Activated CD8-positive, alpha-beta memory T cell treated with anti-CD3 and anti-CD28 coated beads, Interleukin-2, amount 10 ng/mL, durations not matched to agents 7 days and 5 days (primary cell): ENCODE data around the gene PCSK4. TPM values are rescaled to one million over a fixed set of nuclear protein-coding genes. Genes with fewer than 3 reads are reported as not detected.

ENCODE experiments used
- ATAC-seq: fragments of 150-1000 bp; cut with Tn5 transposase; one replicate; pipeline ENCODE4 v1.10.0; 2021; ENCODE audit warnings: moderate library complexity
- CTCF ChIA-PET: fragments of 350-600 bp; sonication (Branson Sonifier 250); formaldehyde crosslinking; loops from one replicate; lab custom pipeline; 2021; ENCODE audit warnings: antibody characterized with exemption; lab: Charles Lee
- DNase-seq: peaks from one replicate; pipeline ENCODE4 v3.0.0-alpha.2; 2020
- H3K27ac Mint-ChIP-seq: one replicate; pipeline ENCODE4 v1.8.0; 2021; ENCODE audit warnings: mild to moderate bottlenecking, mixed read lengths
- H3K27me3 Mint-ChIP-seq: one replicate; pipeline ENCODE4 v1.8.0; 2021; ENCODE audit warnings: mixed read lengths
- H3K36me3 Mint-ChIP-seq: one replicate; pipeline ENCODE4 v1.8.0; 2021; ENCODE audit warnings: mild to moderate bottlenecking, mixed read lengths
- H3K4me1 Mint-ChIP-seq: one replicate; pipeline ENCODE4 v1.8.0; 2021; ENCODE audit warnings: mixed read lengths
- H3K4me3 Mint-ChIP-seq: one replicate; pipeline ENCODE4 v1.8.0; 2021; ENCODE audit warnings: mild to moderate bottlenecking, moderate library complexity, mixed read lengths
- H3K9me3 Mint-ChIP-seq: one replicate; pipeline ENCODE4 v1.8.0; 2022; ENCODE audit warnings: low read depth, mixed read lengths
- total RNA-seq, 2 experiments: library from RNA; stranded (reverse); gene quantifications; one replicate each; pipeline ENCODE4 v1.2.3, GENCODE V29; 2021

Gene PCSK4
- total RNA-seq, 2 experiments from 2014 or later = 1.5 to 4.4 TPM

DNA sequence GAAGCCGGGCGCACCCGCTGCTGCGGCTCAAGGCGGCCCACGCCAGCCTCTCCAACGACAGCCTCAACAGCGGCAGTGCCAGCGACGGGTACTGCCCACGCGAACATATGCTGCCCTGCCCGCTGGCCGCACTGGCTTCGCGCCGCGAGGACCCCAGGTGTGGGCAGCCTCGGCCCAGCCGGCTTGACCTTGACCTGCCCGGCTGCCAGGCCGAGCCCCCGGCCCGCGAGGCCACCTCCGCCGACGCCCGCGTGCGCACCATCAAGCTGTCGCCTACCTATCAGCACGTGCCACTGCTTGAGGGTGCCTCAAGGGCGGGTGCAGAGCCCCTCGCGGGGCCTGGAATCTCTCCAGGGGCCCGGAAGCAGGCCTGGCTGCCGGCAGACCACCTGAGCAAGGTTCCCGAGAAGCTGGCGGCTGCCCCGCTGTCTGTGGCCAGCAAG, 24.1 kb downstream of the PCSK4 start:
- Mint-ChIP-seq H3K4me1 (peaks cover 4% of the 10 kb centered on the region), H3K4me3 (no peak overlapping the region), H3K27me3 (peaks cover 5% of the 10 kb centered on the region), H3K27ac (no peak overlapping the region), H3K36me3 (no peaks in the 10 kb centered on the region), H3K9me3 (no peaks in the 10 kb centered on the region)
- CTCF ChIA-PET = interaction anchor here (0.8 to 2.9 kb wide), 5 partner anchors 11 to 43 kb away, joined by 3 to 15 read pairs (median 4); no protein-coding TSS in a partner anchor
- DNase-seq (no peak), ATAC-seq (no peak)

DNA sequence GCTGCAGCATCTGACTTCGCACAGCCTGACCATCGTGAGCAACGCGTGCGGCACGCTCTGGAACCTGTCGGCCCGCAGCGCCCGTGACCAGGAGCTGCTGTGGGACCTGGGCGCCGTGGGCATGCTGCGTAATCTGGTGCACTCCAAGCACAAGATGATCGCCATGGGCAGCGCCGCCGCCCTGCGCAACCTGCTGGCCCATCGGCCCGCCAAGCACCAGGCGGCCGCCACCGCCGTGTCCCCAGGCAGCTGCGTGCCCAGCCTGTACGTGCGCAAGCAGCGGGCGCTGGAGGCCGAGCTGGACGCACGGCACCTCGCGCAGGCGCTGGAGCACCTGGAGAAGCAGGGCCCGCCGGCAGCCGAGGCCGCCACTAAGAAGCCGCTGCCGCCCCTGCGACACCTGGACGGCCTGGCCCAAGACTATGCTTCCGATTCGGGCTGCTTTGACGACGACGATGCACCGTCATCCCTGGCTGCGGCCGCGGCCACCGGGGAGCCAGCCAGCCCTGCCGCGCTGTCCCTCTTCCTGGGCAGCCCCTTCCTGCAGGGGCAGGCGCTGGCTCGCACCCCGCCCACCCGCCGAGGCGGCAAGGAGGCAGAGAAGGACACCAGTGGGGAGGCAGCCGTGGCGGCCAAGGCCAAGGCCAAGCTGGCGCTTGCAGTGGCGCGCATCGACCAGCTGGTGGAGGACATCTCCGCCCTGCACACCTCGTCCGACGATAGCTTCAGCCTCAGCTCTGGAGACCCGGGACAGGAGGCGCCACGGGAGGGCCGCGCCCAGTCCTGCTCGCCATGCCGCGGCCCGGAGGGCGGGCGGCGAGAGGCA, 24.7 kb downstream of the PCSK4 start:
- peaks cover 3% of the 10 kb centered on the region for H3K4me1 Mint-ChIP-seq
- CTCF ChIA-PET = interaction anchor here (0.8 to 2.9 kb wide), 5 partner anchors 10 to 44 kb away, joined by 3 to 15 read pairs (median 4); no protein-coding TSS in a partner anchor
- H3K4me3 Mint-ChIP-seq = no peak overlapping the region
- no peak overlapping the region for H3K27ac Mint-ChIP-seq
- H3K27me3 Mint-ChIP-seq = peaks cover 4% of the 10 kb centered on the region
- DNase-seq = peak; percentile 59
- H3K9me3 Mint-ChIP-seq = no peaks in the 10 kb centered on the region
- H3K36me3 Mint-ChIP-seq = no peaks in the 10 kb centered on the region
- peak; percentile 21 for ATAC-seq

DNA sequence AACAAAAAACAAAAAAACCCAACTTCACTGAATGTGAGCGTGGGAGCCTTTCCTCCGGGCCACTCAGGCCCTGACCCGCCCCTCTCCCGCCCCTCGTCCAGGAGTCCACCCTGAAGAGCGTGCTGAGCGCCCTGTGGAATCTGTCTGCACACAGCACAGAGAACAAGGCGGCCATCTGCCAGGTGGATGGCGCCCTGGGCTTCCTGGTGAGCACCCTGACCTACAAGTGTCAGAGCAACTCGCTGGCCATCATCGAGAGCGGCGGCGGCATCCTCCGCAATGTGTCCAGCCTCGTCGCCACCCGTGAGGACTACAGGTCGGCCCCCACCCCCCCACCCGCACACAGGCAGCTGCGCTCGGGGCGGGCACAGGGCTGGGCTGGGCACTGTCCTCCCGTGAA, 28.3 kb downstream of the PCSK4 start:
- no peak overlapping the region for H3K27ac Mint-ChIP-seq
- DNase-seq = no peak
- H3K4me3 Mint-ChIP-seq = no peak overlapping the region
- no peaks in the 10 kb centered on the region for H3K36me3 Mint-ChIP-seq
- CTCF ChIA-PET = no interaction called here
- H3K27me3 Mint-ChIP-seq = peaks cover 17% of the 10 kb centered on the region
- H3K9me3 Mint-ChIP-seq = no peaks in the 10 kb centered on the region
- H3K4me1 Mint-ChIP-seq = no peaks in the 10 kb centered on the region
- ATAC-seq = no peak

DNA sequence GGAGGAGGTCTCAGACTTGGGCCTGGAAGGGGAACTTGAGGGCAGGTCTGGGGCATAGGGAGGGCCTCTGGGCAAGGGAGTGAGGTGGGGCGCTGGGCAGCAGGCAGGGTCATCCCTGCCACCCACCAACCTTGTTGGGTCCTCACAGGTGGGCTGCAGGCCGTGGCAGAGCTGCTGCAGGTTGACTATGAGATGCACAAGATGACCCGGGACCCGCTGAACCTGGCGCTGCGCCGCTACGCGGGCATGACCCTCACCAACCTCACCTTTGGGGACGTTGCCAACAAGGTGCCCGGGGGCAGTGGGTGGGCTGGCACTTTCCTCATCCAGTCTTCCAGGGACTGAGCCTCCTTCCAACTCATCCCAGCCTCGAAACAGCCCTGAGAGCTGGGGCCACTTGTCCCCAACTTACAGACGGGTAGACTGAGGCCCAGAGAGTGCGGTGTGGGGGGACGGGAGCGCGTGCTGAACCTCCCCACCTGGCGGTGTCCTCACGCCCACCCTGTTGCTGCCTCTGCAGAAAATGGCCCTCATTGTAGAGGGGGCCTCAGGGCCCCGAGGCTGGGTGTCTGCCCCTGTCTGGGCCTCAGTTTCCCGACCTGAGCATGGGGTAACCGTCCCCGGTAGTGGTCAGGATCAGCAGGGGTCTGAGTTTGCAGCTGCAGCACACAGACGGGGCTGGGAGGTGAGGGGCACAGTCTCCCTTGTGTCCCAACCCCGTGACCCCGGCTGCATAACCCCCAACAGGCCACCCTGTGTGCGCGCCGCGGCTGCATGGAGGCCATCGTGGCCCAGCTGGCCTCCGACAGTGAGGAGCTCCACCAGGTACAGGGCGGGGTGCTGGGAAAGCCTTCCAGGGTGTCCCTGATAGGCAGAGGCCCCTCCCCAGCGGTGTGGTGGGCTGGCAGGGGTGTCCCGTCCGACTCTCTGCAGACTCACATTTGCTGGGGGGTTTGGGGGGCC, 29.8 kb downstream of the PCSK4 start:
- DNase-seq (no peak), ATAC-seq (no peak)
- Mint-ChIP-seq H3K27me3 (peaks cover 23% of the 10 kb centered on the region), H3K4me3 (no peak overlapping the region), H3K9me3 (no peaks in the 10 kb centered on the region), H3K27ac (no peak overlapping the region), H3K36me3 (no peaks in the 10 kb centered on the region), H3K4me1 (peaks cover 5% of the 10 kb centered on the region)
- CTCF ChIA-PET = no interaction called here

DNA sequence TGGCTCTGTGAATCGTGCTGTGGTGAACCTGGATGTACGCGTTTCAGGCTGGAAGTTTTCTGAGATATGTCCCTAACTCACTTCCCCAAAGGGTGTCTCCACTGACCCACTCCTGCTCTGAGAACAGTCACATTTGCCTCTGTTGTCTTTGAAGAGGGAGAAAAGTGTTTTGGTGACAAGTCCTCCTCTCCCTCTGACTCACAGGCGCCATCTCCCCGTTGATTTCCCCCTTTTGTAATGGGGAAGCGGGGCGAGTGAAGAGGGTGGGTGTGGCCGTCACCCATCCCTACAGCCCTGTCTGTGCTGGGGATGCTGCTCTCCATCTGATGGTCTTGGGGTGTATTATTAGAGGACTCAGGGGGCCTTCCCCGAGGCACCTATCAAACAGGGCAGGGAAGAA, 30.7 kb downstream of the PCSK4 start:
- Mint-ChIP-seq H3K9me3 (no peaks in the 10 kb centered on the region), H3K36me3 (no peaks in the 10 kb centered on the region), H3K27ac (no peak overlapping the region), H3K27me3 (peaks cover 27% of the 10 kb centered on the region), H3K4me1 (peaks cover 9% of the 10 kb centered on the region), H3K4me3 (no peak overlapping the region)
- ATAC-seq = no peak
- no peak for DNase-seq
- CTCF ChIA-PET = no interaction called here

DNA sequence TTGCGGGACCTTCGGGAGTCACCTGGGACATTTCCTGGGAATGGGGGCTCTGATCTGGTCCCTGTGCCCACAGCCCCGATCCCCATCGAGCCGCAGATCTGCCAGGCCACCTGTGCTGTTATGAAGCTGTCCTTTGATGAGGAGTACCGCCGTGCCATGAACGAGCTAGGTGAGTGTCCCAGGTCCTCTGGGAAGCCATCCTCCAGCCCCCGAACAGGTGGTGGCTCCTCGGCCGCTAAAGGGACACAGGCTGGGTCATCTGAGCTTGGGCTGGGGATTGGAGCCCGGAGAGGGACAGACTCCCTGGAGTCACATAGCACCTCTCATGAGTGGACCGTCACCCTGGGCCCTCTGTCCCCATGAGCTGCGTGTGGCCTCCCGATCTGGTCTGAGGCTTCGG, 32.3 kb downstream of the PCSK4 start:
- Mint-ChIP-seq H3K4me1 (peaks cover 10% of the 10 kb centered on the region), H3K27me3 (peaks cover 34% of the 10 kb centered on the region), H3K36me3 (no peaks in the 10 kb centered on the region), H3K27ac (no peak overlapping the region), H3K9me3 (no peaks in the 10 kb centered on the region), H3K4me3 (no peak overlapping the region)
- ATAC-seq = no peak
- CTCF ChIA-PET = interaction anchor here (1.2 kb wide), 1 partner anchor 13 kb away, joined by 4 read pairs; no protein-coding TSS in a partner anchor
- DNase-seq = no peak

DNA sequence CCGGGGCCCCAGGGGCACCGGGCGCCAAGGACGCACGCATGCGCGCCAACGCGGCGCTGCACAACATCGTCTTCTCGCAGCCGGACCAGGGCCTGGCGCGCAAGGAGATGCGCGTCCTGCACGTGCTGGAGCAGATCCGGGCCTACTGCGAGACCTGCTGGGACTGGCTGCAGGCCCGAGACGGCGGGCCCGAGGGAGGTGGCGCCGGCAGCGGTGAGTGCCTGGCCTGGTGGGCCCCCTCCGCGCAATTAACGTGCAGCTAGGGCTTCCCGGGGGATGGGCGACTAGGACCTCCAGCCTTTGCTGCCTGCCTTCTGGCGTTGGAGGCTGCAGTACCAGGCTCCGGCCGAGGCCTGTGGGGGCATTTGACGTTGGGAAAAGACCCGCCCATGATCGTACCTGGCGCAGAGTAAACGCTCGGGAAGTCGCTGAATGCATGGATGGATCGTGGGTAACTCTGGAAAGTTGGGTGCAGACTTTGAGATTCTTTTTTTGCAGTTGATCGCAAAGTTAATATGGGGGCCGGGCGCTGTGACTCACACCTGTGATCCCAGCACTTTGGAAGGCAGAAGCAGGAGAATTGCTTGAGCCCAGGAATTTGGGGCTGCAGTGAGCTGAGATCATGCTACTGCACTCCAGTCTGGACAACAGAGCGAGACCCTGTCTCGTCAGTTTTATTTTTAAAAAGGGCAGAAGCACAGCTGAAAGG, 33.0 kb downstream of the PCSK4 start:
- Mint-ChIP-seq H3K36me3 (no peaks in the 10 kb centered on the region), H3K27ac (no peak overlapping the region), H3K4me3 (no peak overlapping the region), H3K27me3 (peaks cover 34% of the 10 kb centered on the region), H3K4me1 (peaks cover 10% of the 10 kb centered on the region), H3K9me3 (no peaks in the 10 kb centered on the region)
- DNase-seq (no peak), ATAC-seq (no peak)
- CTCF ChIA-PET = interaction anchor here (1.2 kb wide), 1 partner anchor 12 kb away, joined by 4 read pairs; no protein-coding TSS in a partner anchor

DNA sequence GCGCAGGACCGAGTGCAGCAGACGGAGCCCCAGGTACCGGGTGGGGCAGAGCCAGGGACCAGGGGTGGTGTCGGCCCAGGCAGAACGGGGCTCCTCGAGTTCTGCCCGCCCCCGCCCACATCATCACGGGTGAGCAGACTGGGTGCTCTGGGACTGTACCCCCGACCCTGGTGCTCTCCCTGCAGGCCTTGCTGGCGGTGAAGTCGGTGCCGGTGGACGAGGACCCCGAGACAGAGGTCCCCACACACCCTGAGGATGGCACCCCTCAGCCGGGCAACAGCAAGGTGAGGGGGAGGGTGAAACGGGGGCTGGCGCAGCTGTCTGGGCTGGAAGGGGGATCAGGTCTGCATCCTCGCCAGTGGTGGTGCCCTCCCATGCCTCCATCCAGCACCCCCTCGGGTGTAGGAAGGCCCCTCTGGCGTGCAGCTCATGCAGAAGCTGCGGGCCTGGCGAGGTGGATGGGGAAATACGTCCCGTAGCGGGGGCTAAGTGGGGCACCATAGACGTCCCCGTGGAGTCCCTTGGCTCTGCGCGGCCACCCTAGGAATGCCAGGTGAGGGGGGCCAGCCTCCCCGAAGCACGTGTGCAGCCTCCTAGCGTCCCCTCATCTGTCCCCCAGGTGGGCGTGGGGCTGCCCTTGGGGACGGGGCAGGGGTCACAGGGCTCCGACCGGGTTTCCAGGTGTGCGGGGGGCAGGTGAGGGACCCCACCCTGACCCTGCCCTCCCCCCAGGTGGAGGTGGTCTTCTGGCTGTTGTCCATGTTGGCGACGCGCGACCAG, 33.8 kb downstream of the PCSK4 start:
- ATAC-seq (no peak), DNase-seq (no peak)
- H3K27me3 Mint-ChIP-seq = peaks cover 40% of the 10 kb centered on the region
- no peaks in the 10 kb centered on the region for H3K36me3 Mint-ChIP-seq
- H3K4me3 Mint-ChIP-seq = no peak overlapping the region
- no peaks in the 10 kb centered on the region for H3K9me3 Mint-ChIP-seq
- peaks cover 10% of the 10 kb centered on the region for H3K4me1 Mint-ChIP-seq
- no peak overlapping the region for H3K27ac Mint-ChIP-seq
- CTCF ChIA-PET = interaction anchor here (1.5 to 2.7 kb wide), 2 partner anchors 10 to 11 kb away, joined by 10 to 15 read pairs; no protein-coding TSS in a partner anchor

DNA sequence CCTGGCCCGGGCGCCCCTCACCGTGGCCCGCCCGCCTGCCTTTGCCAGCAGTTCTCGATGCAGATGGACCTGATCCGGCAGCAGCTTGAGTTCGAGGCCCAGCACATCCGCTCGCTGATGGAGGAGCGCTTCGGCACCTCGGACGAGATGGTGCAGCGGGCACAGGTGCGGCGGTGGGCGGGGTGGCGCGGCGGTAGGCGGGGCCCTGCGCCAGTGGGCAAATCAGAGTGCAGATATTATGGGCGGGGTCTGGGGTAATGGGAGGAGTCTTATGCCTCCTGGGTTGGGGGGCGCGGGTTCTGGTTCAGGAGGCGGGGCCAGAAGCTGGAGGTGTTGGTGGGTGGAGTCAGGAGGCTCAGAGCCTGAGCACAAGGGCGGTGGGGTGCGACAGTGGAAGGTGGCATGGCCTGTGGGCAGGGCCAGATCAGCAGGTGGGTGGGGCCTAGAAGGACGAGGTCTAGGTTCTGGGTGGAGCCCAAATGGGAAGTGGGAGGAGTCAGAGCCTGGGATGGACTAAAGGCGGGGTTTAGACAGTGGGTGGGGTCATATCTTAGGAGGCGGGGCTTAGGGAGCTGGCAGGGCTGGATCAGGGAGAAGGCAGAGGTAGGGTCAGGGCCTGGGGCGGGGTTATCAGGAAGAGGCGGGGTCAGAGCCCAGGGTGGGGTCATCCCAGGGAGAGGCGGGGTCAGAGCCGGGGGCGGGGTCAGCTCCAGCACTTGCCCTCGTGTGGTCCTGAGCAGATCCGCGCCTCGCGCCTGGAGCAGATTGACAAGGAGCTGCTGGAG, 34.6 kb downstream of the PCSK4 start:
- peaks cover 11% of the 10 kb centered on the region for H3K4me1 Mint-ChIP-seq
- DNase-seq = peak; percentile 74
- no peaks in the 10 kb centered on the region for H3K9me3 Mint-ChIP-seq
- peak; percentile 75 for ATAC-seq
- no peaks in the 10 kb centered on the region for H3K36me3 Mint-ChIP-seq
- no peak overlapping the region for H3K4me3 Mint-ChIP-seq
- H3K27ac Mint-ChIP-seq = no peak overlapping the region
- CTCF ChIA-PET = interaction anchor here (1.0 to 2.7 kb wide), 4 partner anchors 10 to 153 kb away, joined by 4 to 15 read pairs (median 8); partner anchors contain the start of gene REEP6
- peaks cover 48% of the 10 kb centered on the region for H3K27me3 Mint-ChIP-seq

DNA sequence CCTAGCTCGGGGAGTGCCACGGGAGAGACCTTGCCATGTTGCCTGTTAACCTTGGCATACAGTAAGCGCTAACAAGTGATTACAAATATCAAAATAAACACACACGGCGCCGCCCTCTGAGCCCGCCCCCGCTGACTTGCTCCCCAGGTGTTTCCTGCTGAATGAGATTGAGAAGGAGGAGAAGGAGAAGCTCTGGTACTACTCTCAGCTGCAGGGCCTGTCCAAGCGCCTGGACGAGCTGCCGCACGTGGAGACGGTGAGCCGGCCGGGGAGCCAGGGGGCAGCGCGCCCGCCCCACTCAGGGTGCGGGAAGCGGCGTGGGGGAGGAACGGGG, 35.2 kb downstream of the PCSK4 start:
- H3K36me3 Mint-ChIP-seq = no peaks in the 10 kb centered on the region
- H3K4me1 Mint-ChIP-seq = peaks cover 11% of the 10 kb centered on the region
- H3K27ac Mint-ChIP-seq = no peak overlapping the region
- ATAC-seq (no peak), DNase-seq (no peak)
- no peak overlapping the region for H3K4me3 Mint-ChIP-seq
- CTCF ChIA-PET = interaction anchor here (1.0 to 2.7 kb wide), 5 partner anchors 10 to 153 kb away, joined by 4 to 15 read pairs (median 10); partner anchors contain the start of gene REEP6
- peaks cover 51% of the 10 kb centered on the region for H3K27me3 Mint-ChIP-seq
- H3K9me3 Mint-ChIP-seq = no peaks in the 10 kb centered on the region

DNA sequence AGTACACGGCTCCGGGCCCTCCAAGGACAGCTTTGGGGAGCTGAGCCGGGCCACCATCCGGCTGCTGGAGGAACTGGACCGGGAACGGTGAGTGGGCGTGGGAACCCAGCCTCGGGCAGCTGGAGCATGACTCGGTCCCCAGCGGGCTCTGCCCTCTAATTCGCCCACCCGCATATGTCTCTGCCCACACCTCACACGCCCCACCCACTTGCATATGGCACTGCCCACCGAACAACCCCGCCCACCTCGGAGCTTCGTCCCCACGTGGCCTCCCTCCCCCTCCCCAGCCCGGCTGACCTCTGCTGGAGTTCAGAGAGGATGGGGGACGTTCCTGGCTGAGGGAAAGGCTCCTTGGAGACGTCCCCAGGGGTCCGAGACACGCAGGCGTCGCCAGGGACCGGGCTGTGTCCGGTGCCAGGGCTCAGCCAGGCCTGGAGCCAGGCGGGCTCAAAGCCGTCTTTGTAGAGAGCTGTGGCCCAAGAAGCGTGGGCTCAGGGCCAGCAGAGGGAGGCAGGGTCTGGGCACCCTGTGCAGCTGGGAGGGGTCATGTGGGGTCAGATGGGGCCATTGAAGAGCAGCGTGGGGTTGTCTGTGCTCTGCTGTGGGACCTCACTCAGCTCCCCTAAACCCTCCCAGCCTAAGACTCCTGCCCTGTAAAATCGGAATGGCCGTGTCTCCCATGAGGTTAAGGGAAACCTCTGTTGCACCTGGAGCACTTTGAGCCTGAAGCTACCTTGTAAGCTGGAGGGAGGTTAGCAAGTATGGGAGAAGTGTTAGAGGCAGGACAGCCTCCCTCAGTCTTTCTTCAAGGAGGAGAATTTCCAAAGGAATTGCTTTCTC, 36.4 kb downstream of the PCSK4 start:
- CTCF ChIA-PET = interaction anchor here (1.2 to 2.7 kb wide), 5 partner anchors 9 to 93 kb away, joined by 3 to 15 read pairs (median 4); partner anchors contain the start of gene REEP6
- H3K27me3 Mint-ChIP-seq = peaks cover 57% of the 10 kb centered on the region
- no peaks in the 10 kb centered on the region for H3K9me3 Mint-ChIP-seq
- DNase-seq = no peak
- peaks cover 15% of the 10 kb centered on the region for H3K4me1 Mint-ChIP-seq
- ATAC-seq = no peak
- no peaks in the 10 kb centered on the region for H3K36me3 Mint-ChIP-seq
- no peak overlapping the region for H3K4me3 Mint-ChIP-seq
- no peak overlapping the region for H3K27ac Mint-ChIP-seq
